OCI-LY7 (cell line): Measurements from ENCODE around the gene PSD4. TPM values are rescaled to one million over a fixed set of nuclear protein-coding genes. Genes with fewer than 3 reads are reported as not detected.

Experiments
- BruUV-seq: library from RNA; stranded (reverse); fragments of 400-500 nt; replicated peaks from 2 replicates; lab custom pipeline; 2021; lab: Mats Ljungman, UMichigan
- CTCF ChIA-PET: fragments of 300-600 bp; sonication (Branson Sonifier 250); formaldehyde crosslinking; loops from one replicate; lab custom pipeline; 2022; ENCODE audit warnings: antibody characterized with exemption; ENCODE audit not compliant: unreplicated experiment; lab: Charles Lee
- POLR2A ChIA-PET: fragments of 300-600 bp; sonication (Branson Sonifier 250); formaldehyde crosslinking; loops from one replicate; lab custom pipeline; 2022; ENCODE audit warnings: antibody characterized with exemption; lab: Charles Lee
- DNase-seq: peaks from one replicate; pipeline ENCODE4 v3.0.0-alpha.2; 2015; ENCODE audit warnings: low spot score
- H2AFZ ChIP-seq: fragments of 200-600 bp; sonication (generic), shearing (Covaris generic); 2 replicates; pipeline ENCODE4 v1.6.1; 2014; ENCODE audit warnings: mild to moderate bottlenecking, antibody characterized with exemption, low read length, moderate library complexity
- H3K27ac ChIP-seq: fragments of 200-600 bp; sonication (generic); 2 replicates; pipeline ENCODE4 v1.5.1; 2014; ENCODE audit warnings: mixed run types, low read depth, mild to moderate bottlenecking, moderate library complexity, low read length, inconsistent platforms; ENCODE audit not compliant: poor library complexity, severe bottlenecking
- H3K36me3 ChIP-seq: fragments of 200-600 bp; sonication (generic); 2 replicates; pipeline ENCODE4 v1.6.1; 2014; ENCODE audit warnings: mild to moderate bottlenecking, antibody characterized with exemption, low read length, moderate library complexity, mixed read lengths; ENCODE audit not compliant: insufficient read depth
- H3K4me1 ChIP-seq: fragments of 200-600 bp; sonication (generic); 2 replicates; pipeline ENCODE4 v1.5.1; 2014; ENCODE audit warnings: mild to moderate bottlenecking, low read length; ENCODE audit not compliant: insufficient read depth, poor library complexity, severe bottlenecking
- H3K4me2 ChIP-seq: fragments of 200-600 bp; sonication (generic); 2 replicates; pipeline ENCODE4 v1.6.1; 2014; ENCODE audit warnings: mild to moderate bottlenecking, low read length
- H3K4me3 ChIP-seq: fragments of 200-600 bp; sonication (generic); 2 replicates; pipeline ENCODE4 v1.5.1; 2014; ENCODE audit warnings: mild to moderate bottlenecking, low read depth, low read length; ENCODE audit not compliant: poor library complexity, severe bottlenecking
- H3K79me2 ChIP-seq: fragments of 200-600 bp; sonication (generic); 2 replicates; pipeline ENCODE4 v1.6.1; 2016; ENCODE audit warnings: low read depth, mild to moderate bottlenecking, low read length, moderate library complexity, mixed read lengths; ENCODE audit not compliant: insufficient read depth
- H3K9me2 ChIP-seq: fragments of 200-600 bp; sonication (generic); 2 replicates; pipeline ENCODE4 v1.6.1; 2016; ENCODE audit warnings: mild to moderate bottlenecking, low read length, mixed read lengths; ENCODE audit not compliant: insufficient read depth
- H3K9me3 ChIP-seq: fragments of 200-600 bp; sonication (generic); 2 replicates; pipeline ENCODE4 v1.6.1; 2014; ENCODE audit warnings: mild to moderate bottlenecking, mixed run types, low read length, mixed read lengths
- H4K20me1 ChIP-seq: fragments of 200-600 bp; sonication (generic); 2 replicates; pipeline ENCODE4 v1.6.1; 2014; ENCODE audit warnings: mild to moderate bottlenecking, antibody characterized with exemption, low read length, moderate library complexity, mixed read lengths; ENCODE audit not compliant: insufficient read depth
- CTCF ChIP-seq: fragments of 200-600 bp; sonication (generic); conservative IDR thresholded peaks from 2 replicates; pipeline ENCODE4 v1.5.1; 2014; ENCODE audit warnings: mild to moderate bottlenecking, antibody characterized with exemption, low read length, moderate library complexity, mixed read lengths
- EZH2phosphoT487 ChIP-seq: fragments of 200-600 bp; sonication (generic); IDR thresholded peaks from 2 replicates; pipeline ENCODE4 v1.6.1; 2018; ENCODE audit warnings: low read depth, borderline replicate concordance, mild to moderate bottlenecking, mixed run types, antibody characterized with exemption, low read length, moderate library complexity, mixed read lengths
- intact Hi-C: fragments of 100-400 bp; cut with micrococcal nuclease; formaldehyde crosslinking; loops from one replicate; pipeline ENCODE4 v1.10.0; 2022; ENCODE audit not compliant: unreplicated experiment
- total RNA-seq, 2 experiments: library from RNA; depleted of rRNA in 1 of 2; stranded (reverse); fragments of >200 nt in 1 of 2; shearing (Covaris generic) in 1 of 2; gene quantifications; 2 replicates each; pipeline ENCODE4 v1.2.3, GENCODE V29; 2014 to 2022

PSD4 gene
- total RNA-seq, 2 experiments from 2014 or later, result 99.6 to 100 TPM

DNA sequence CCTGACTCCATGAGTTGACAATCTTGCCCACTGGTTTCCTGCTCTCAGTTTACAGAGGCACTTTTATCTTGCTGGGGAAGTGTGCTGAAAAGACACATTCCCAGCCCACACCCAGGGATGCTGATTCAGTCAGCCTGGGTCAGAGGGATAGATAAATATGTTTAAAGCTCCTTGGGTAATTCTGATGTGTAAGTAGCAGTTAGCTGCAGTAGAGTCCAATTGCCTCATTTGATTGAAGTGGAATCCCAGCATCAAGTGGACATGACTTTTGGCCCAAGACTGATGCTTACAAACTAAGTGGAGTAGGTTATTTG is 29.4 kb downstream of the PSD4 start:
- H3K36me3 ChIP-seq, result peaks cover 63% of the 10 kb centered on the region
- no peaks in the 10 kb centered on the region for H3K9me2 ChIP-seq
- no TSS peak for BruUV-seq
- intact Hi-C loops, result loop anchor here (5.0 kb wide), 1 partner anchor 169 kb away; no protein-coding TSS in a partner anchor
- no peak for DNase-seq
- no peaks in the 10 kb centered on the region for H3K9me3 ChIP-seq
- peaks cover 15% of the 10 kb centered on the region for H3K4me1 ChIP-seq
- no peak overlapping the region for H2AFZ ChIP-seq
- no peaks in the 10 kb centered on the region for H3K79me2 ChIP-seq
- ChIA-PET POLR2A (interaction anchor here (0.7 kb wide), 1 partner anchor 65 kb away, joined by 4 read pairs; no protein-coding TSS in a partner anchor), CTCF (interaction anchor here (0.6 kb wide), 1 partner anchor 93 kb away, joined by 3 read pairs; no protein-coding TSS in a partner anchor)
- no peak overlapping the region for H3K4me2 ChIP-seq
- TF ChIP-seq CTCF (no peak), EZH2phosphoT487 (no peak)
- no peak overlapping the region for H3K4me3 ChIP-seq
- H3K27ac ChIP-seq, result peak overlapping the region; percentile 40
- H4K20me1 ChIP-seq, result no peaks in the 10 kb centered on the region

DNA sequence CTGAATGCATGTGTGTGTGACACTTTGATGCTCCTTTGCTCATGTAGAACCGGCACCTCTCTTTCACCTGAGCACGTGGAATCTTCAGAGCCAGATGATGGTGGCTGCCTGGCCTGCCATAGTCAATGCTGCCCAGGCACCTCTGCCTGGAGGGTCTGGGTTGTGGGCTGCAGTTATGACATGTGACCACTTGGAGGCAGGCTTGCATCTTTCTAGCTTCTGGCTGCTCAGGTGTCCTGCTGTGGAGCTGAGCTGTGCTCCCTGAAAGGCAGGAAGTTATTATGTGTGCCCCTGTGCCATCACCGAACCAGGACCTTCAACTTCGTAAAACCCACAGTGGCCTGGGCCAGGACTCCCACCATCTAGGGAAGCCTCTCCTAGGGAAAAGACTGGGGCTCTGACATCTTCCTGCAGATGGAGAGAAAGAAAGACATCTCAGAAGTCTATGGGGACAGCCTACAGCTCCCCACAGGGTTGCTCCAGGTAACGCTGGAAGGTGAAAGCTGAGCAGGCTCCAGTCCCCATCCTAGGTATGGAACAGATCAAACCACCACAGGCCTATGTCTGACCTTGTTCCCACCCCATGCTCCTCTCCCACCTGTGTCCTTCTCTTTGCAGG is 30.2 kb downstream of the PSD4 start:
- peaks cover 55% of the 10 kb centered on the region for H3K36me3 ChIP-seq
- peaks cover 15% of the 10 kb centered on the region for H3K4me1 ChIP-seq
- BruUV-seq, result TSS peak; percentile 24
- CTCF ChIA-PET, result interaction anchor here (0.6 to 1.4 kb wide), 6 partner anchors 13 to 145 kb away, joined by 3 to 6 read pairs (median 4); partner anchors contain the start of gene IL36RN
- H3K4me3 ChIP-seq, result no peak overlapping the region
- peak; percentile 82 for DNase-seq
- no peak overlapping the region for H2AFZ ChIP-seq
- H4K20me1 ChIP-seq, result no peaks in the 10 kb centered on the region
- H3K9me3 ChIP-seq, result no peaks in the 10 kb centered on the region
- H3K79me2 ChIP-seq, result no peaks in the 10 kb centered on the region
- H3K9me2 ChIP-seq, result no peaks in the 10 kb centered on the region
- H3K4me2 ChIP-seq, result no peak overlapping the region
- POLR2A ChIA-PET, result interaction anchor here (0.6 to 1.9 kb wide), 4 partner anchors 10 to 237 kb away, joined by 3 to 6 read pairs (median 4); no protein-coding TSS in a partner anchor
- no peak overlapping the region for H3K27ac ChIP-seq
- TF ChIP-seq CTCF (peak; percentile 88), EZH2phosphoT487 (no peak)
- intact Hi-C loops, result loop anchor here (2.0 to 5.0 kb wide), 2 partner anchors 168 to 187 kb away; no protein-coding TSS in a partner anchor

- no TSS peak for BruUV-seq
- no peaks in the 10 kb centered on the region for H4K20me1 ChIP-seq
- POLR2A ChIA-PET, result interaction anchor here (0.8 to 1.2 kb wide), 3 partner anchors 15 to 183 kb away, joined by 3 read pairs; no protein-coding TSS in a partner anchor
Measured at GRCh38 chr2:113206251-113206650, 32.5 kb downstream of the PSD4 start.

More at GRCh38 chr2:113206251-113206650, 32.5 kb downstream of the PSD4 start:
- H3K4me3 ChIP-seq, result no peak overlapping the region
- intact Hi-C loops, result no loop called here
- DNase-seq, result no peak
- no peaks in the 10 kb centered on the region for H3K9me2 ChIP-seq
- no peaks in the 10 kb centered on the region for H3K9me3 ChIP-seq
- H3K27ac ChIP-seq, result no peak overlapping the region
- no peaks in the 10 kb centered on the region for H3K79me2 ChIP-seq
- no peak overlapping the region for H3K4me2 ChIP-seq
- CTCF ChIA-PET, result interaction anchor here (1.2 kb wide), 1 partner anchor 10 kb away, joined by 3 read pairs; no protein-coding TSS in a partner anchor
- TF ChIP-seq CTCF (no peak), EZH2phosphoT487 (no peak)
- H3K4me1 ChIP-seq, result peaks cover 15% of the 10 kb centered on the region
- H2AFZ ChIP-seq, result no peak overlapping the region
- peaks cover 33% of the 10 kb centered on the region for H3K36me3 ChIP-seq
